RWPE1 (cell line): ENCODE results near the gene RAPSN.

Experiments
- CTCF ChIA-PET: fragments of 350-600 bp; sonication (Branson Sonifier 250); formaldehyde crosslinking; extraction: SDS; loops from one replicate; lab custom pipeline; 2021; lab: Yijun Ruan, JAX
- POLR2A ChIA-PET: fragments of 400-600 bp; formaldehyde crosslinking; extraction: SDS; loops from one replicate; lab custom pipeline; 2020; ENCODE audit warnings: antibody characterized with exemption; ENCODE audit not compliant: low non-redundant PET; lab: Yijun Ruan, JAX
- DNase-seq: peaks from one replicate; pipeline ENCODE4 v3.0.0; 2012; ENCODE audit warnings: low spot score
- H3K27ac ChIP-seq: fragments of 450-650 bp; 2 replicates; pipeline ENCODE4 v1.5.1; 2017
- TF ChIP-seq, protein P1 (sequence below): fragments of 450-650 bp; conservative IDR thresholded peaks from 2 replicates; pipeline ENCODE4 v1.5.1; 2017; ENCODE audit warnings: low read depth, mild to moderate bottlenecking

RAPSN gene

DNA sequence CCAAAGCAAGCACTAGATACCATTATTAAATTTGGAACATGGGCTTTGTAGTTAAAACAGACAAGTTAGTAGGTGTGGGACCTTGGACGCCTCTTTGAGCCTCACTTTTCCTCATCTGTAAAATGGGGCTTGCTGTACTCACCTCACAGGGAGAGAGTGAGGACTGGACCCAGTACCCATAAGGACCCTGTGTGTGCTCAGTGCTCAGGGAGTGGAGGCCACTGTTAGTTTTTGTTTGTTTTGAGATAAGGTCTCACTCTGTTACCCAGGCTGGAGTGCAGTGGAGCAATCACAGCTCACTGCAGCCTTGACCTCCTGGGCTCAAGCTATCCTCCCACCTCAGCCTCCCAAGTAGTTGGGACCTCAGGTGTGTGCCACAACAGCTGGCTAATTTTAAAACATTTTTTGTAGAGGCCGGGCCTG, 8.9 kb downstream of the RAPSN start:
- POLR2A ChIA-PET, result no interaction called here
- TF ChIP-seq, protein P1, sequence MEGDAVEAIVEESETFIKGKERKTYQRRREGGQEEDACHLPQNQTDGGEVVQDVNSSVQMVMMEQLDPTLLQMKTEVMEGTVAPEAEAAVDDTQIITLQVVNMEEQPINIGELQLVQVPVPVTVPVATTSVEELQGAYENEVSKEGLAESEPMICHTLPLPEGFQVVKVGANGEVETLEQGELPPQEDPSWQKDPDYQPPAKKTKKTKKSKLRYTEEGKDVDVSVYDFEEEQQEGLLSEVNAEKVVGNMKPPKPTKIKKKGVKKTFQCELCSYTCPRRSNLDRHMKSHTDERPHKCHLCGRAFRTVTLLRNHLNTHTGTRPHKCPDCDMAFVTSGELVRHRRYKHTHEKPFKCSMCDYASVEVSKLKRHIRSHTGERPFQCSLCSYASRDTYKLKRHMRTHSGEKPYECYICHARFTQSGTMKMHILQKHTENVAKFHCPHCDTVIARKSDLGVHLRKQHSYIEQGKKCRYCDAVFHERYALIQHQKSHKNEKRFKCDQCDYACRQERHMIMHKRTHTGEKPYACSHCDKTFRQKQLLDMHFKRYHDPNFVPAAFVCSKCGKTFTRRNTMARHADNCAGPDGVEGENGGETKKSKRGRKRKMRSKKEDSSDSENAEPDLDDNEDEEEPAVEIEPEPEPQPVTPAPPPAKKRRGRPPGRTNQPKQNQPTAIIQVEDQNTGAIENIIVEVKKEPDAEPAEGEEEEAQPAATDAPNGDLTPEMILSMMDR, result no peak
- CTCF ChIA-PET, result interaction anchor here (0.7 kb wide), 2 partner anchors 152 to 231 kb away, joined by 3 to 6 read pairs; no protein-coding TSS in a partner anchor

DNA sequence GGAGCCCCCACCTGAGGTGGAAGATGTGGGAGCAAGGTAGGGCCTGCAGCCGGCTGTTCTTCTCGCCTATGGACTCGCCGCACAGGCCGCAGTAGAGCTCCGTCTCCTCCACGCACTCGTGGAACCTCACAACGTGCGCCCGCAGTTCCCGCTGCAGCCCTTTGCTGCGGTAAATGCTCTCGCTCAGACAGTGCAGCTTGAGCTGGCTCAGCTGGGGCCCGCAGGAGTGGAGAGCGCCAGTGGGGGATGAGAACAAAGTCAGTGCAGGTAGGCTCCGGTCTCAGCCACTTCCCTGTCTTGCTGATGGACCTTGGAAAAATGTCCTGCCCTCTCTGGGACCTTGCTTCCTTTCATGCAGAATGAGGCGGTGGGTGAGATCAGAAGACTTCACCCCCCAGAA, 10.2 kb downstream of the RAPSN start:
- no peak overlapping the region for H3K27ac ChIP-seq
- no peak for DNase-seq
- CTCF ChIA-PET, result interaction anchor here (0.6 kb wide), 1 partner anchor 191 kb away, joined by 3 read pairs; no protein-coding TSS in a partner anchor
- TF ChIP-seq, protein P1, result no peak
- POLR2A ChIA-PET, result no interaction called here

More for the DNA sequence above, 8.9 kb downstream of the RAPSN start:
- no peak for DNase-seq
- H3K27ac ChIP-seq, result no peak overlapping the region

DNA sequence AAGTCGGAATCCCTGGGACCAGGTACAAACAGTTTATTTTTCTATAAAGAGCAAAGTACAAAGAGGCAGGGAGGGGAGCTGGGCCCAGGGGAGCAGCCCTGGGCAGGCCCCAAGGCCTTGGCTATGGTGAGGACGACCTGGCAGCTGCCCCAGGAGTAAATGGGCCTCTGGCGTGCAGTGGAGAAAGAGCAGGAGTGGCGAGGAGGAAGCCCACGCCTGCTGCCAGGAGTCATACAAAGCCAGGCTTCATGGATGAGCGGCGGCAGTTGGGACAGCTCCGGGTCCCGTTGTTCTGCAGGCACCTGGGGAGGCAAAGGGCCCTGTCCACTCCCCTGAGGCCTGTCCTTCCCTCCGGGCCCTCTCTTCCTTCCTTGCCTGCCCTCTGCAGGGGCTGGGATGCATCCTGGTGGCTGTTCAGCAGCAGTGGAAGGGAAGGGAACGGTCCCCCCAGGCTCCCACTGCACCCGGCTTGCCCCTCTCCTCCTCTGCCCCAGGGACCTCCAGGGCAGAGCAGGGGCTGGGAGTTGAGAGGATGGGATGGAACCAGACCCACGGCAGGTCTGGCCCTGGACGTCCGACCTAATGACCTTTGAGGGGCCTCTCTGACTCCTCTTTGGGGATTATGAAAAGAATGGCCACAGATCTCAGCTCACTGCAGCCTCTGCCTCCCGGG, 11.1 kb downstream of the RAPSN start:
- POLR2A ChIA-PET, result no interaction called here
- no peak for DNase-seq
- H3K27ac ChIP-seq, result no peak overlapping the region
- CTCF ChIA-PET, result interaction anchor here (0.6 kb wide), 1 partner anchor 192 kb away, joined by 3 read pairs; no protein-coding TSS in a partner anchor
- TF ChIP-seq, protein P1, result no peak

DNA sequence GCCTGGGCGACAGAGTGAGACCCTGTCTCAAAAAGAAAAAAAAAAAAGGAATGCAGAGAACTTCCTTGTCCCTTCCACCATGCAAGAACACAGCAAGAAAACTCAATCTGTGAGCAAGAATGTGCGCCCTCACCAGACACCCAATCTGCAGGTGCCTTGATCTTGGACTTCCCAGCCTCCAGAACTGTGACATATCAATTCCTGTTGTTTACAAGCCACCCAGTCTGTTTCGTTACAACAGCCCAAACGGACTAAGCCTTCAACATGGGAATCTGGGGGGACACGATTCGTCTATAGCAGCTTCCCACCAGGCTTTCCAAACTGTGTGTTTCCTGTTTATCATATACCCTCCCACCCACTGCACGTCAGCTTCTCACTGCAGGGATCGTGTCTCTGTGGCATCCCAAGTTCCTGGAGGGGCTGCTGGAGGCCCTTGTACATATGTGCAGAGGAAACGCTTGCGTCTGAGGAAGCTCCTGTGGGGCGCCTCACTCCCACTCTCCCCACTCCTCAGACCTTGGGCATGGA, 11.7 kb downstream of the RAPSN start:
- CTCF ChIA-PET, result interaction anchor here (0.5 kb wide), 1 partner anchor 13 kb away, joined by 3 read pairs; no protein-coding TSS in a partner anchor
- no peak overlapping the region for H3K27ac ChIP-seq
- TF ChIP-seq, protein P1, result no peak
- no peak for DNase-seq
- POLR2A ChIA-PET, result no interaction called here

DNA sequence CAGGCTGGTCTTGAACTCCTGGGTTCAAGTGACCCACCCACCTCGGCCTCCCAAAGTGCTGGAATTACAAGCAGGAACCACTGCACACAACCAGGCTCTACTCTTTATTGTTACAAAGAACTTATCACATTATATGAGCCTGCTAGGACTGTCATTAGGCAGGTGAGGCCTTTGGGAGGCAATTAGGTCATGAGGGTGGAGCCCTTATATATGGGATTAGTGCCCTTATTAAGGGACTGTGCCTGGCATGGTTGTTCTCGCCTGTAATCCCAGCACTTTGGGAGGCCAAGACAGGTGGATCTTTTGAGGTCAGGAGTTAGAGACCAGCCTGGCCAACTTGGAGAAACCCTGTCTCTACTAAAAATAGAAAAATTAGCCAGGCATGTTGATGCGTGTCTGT, 12.2 kb downstream of the RAPSN start:
- TF ChIP-seq, protein P1, result no peak
- POLR2A ChIA-PET, result no interaction called here
- no peak for DNase-seq
- H3K27ac ChIP-seq, result no peak overlapping the region
- CTCF ChIA-PET, result interaction anchor here (0.5 to 0.7 kb wide), 2 partner anchors 14 to 125 kb away, joined by 3 to 4 read pairs; no protein-coding TSS in a partner anchor

DNA sequence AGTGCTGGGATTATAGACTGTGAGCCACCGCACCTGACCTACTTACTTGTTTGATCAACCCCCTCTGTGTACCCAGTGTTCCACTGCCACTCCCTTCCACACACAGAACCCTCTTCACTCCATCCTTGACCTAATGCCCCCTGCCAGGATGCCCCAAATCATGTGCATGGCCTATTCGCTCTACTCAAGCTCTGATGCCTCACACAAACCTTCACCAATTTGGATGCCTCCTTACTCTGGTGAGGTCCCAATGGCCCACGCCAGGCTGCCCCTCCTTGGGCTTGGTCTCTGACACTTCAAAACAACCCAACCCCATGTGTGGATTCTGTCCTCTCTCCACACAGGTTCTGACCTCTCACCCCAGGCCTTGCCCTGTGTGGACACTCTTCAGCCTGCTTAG, 13.2 kb downstream of the RAPSN start:
- H3K27ac ChIP-seq, result no peak overlapping the region
- CTCF ChIA-PET, result no interaction called here
- POLR2A ChIA-PET, result no interaction called here
- TF ChIP-seq, protein P1, result no peak
- DNase-seq, result no peak
